BJ (cell line): ENCODE results near the gene ZSWIM9. TPM values are rescaled to one million over a fixed set of nuclear protein-coding genes. Genes with fewer than 3 reads are reported as not detected.
"Not testable (repeated sequence)": the region's sequence is repeated elsewhere in the genome, so short reads cannot be mapped to it uniquely, and the experiment has no call there.

Experiments
- CTCF ChIA-PET: fragments of 350-600 bp; formaldehyde crosslinking; extraction: SDS; loops from one replicate; lab custom pipeline; 2021; ENCODE audit warnings: antibody characterized with exemption, inconsistent platforms; lab: Yijun Ruan, JAX
- POLR2A ChIA-PET: fragments of 300-600 bp; sonication (Branson Sonifier 250); formaldehyde crosslinking; extraction: SDS; loops from one replicate; lab custom pipeline; 2021; ENCODE audit warnings: antibody characterized with exemption; lab: Charles Lee
- DNase-seq: peaks from one replicate; pipeline ENCODE4 v3.0.0-alpha.2; 2011; ENCODE audit warnings: low read depth
- H3K27me3 ChIP-seq: 2 replicates; pipeline ENCODE4 v1.6.0; 2011; ENCODE audit warnings: low read length; ENCODE audit not compliant: control insufficient read depth, insufficient read depth
- H3K36me3 ChIP-seq: 2 replicates; pipeline ENCODE4 v1.5.1; 2011; ENCODE audit warnings: low read length; ENCODE audit not compliant: control insufficient read depth, insufficient read depth
- H3K4me3 ChIP-seq: 2 replicates; pipeline ENCODE4 v1.5.1; 2011; ENCODE audit warnings: low read depth, mild to moderate bottlenecking, control low read depth, low read length
- polyA plus RNA-seq: library from polyadenylated mRNA; depleted of rRNA; stranded (reverse); fragments of >200 nt; gene quantifications from 2 replicates; pipeline ENCODE4 v1.2.3, GENCODE V29; 2011; rRNA removed
- TF ChIP-seq, protein P1 (sequence below): IDR thresholded peaks from 2 replicates; pipeline ENCODE4 v1.5.1; 2011; ENCODE audit warnings: low read depth, mild to moderate bottlenecking, control low read depth, inconsistent platforms, low read length, moderate library complexity; ENCODE audit not compliant: insufficient read depth

The ZSWIM9 gene
- polyA plus RNA-seq, 1 experiment = 0.75 TPM

DNA sequence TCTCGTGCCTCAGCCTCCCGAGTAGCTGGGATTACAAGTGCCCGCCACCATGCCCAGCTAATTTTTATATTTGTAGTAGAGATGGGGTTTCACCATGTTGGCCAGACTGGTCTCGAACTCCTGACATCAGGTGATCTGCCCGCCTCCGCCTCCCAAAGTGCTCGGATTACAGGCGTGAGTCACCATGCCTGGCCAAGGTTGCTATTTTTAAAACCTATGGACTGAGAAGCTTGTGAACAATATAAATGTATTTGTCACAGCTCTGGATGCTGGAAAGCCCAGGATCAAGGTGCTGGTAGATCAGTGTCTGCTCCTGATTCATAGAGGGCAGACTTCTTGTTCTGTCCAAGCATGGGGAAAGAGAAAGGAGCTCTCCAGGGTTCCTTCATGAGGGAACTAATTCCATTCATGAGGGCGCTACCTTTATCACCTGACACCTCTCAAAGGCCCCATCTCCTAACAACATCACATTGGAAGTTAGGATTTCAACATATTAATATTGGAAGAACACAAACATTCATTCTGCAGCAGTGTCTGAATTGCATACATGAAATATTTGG is 69.2 kb downstream of the ZSWIM9 start:
- TF ChIP-seq, protein P1, sequence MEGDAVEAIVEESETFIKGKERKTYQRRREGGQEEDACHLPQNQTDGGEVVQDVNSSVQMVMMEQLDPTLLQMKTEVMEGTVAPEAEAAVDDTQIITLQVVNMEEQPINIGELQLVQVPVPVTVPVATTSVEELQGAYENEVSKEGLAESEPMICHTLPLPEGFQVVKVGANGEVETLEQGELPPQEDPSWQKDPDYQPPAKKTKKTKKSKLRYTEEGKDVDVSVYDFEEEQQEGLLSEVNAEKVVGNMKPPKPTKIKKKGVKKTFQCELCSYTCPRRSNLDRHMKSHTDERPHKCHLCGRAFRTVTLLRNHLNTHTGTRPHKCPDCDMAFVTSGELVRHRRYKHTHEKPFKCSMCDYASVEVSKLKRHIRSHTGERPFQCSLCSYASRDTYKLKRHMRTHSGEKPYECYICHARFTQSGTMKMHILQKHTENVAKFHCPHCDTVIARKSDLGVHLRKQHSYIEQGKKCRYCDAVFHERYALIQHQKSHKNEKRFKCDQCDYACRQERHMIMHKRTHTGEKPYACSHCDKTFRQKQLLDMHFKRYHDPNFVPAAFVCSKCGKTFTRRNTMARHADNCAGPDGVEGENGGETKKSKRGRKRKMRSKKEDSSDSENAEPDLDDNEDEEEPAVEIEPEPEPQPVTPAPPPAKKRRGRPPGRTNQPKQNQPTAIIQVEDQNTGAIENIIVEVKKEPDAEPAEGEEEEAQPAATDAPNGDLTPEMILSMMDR = no peak
- ChIA-PET POLR2A (no interaction called here), CTCF (interaction anchor here (1.2 to 1.3 kb wide), 2 partner anchors 24 to 152 kb away, joined by 3 to 4 read pairs; partner anchors contain the start of gene KDELR1)
- DNase-seq = no peak
- no peak overlapping the region for H3K4me3 ChIP-seq
- H3K27me3 ChIP-seq = no peaks in the 10 kb centered on the region
- H3K36me3 ChIP-seq = no peaks in the 10 kb centered on the region

DNA sequence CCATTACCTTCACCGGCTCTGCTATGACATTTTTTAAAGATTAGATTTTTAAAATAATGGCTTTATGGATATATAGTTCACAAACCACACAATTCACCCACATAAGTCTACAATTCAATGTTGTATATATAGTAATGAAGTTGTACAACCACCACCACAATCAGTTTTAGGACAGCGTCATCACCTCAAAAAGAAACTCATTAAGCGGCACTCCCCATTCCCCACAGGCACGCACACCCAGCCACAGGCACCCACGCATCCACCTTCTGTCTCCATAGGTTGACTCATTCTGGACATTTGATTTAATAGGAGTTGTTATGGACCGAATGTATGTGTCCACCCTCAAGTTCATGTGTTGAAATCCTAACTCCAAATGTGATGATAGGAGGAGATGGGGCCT is 71.3 kb downstream of the ZSWIM9 start:
- H3K27me3 ChIP-seq, CTCF ChIA-PET, H3K4me3 ChIP-seq, POLR2A ChIA-PET, H3K36me3 ChIP-seq, DNase-seq: not testable (repeated sequence)

DNA sequence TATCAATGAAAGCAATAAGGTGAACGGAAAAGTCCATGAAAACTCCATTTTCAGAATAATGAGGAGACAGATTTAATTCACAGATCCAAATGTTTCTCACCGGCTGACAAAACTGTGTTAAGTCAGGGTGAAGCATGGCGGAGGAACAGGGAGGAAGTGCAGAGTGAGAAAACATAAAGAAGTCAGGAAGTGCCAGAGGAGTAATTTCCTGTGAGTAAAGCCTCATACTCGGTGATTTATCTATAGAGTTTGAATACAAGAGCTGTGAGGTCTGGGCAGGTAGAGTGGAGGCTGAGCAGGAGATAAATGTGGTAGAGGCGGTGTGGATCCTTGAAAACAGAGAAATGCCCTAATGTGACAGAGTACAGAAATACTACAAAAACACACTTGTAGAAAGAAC is 73.8 kb downstream of the ZSWIM9 start:
- TF ChIP-seq, protein P1 = no peak
- DNase-seq = no peak
- CTCF ChIA-PET = interaction anchor here (1.1 kb wide), 1 partner anchor 16 kb away, joined by 3 read pairs; no protein-coding TSS in a partner anchor
- POLR2A ChIA-PET = no interaction called here
- no peaks in the 10 kb centered on the region for H3K27me3 ChIP-seq
- H3K36me3 ChIP-seq = no peaks in the 10 kb centered on the region
- no peak overlapping the region for H3K4me3 ChIP-seq

DNA sequence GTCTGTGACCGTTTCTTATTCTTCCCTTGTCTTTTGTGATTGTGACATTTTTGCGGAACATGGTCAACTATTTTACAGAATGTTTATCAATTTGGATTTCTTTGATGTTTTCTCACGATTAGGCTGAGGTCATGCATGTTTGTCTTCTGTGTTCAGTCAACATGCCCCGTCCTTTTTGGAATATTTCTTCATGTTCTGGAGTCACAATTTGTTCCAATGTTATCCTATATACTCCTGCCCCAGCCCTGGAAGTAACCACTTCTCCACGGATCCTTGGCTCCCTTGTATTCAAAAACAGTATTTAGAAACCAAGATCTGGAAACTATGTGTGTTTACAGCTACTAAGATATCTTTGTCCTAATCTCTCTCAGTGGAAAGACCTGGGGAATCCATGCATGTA is 75.6 kb downstream of the ZSWIM9 start:
- CTCF ChIA-PET = interaction anchor here (1.2 to 1.3 kb wide), 2 partner anchors 14 to 24 kb away, joined by 3 to 4 read pairs; no protein-coding TSS in a partner anchor
- TF ChIP-seq, protein P1 = no peak
- H3K27me3 ChIP-seq = no peaks in the 10 kb centered on the region
- POLR2A ChIA-PET = no interaction called here
- DNase-seq = no peak
- H3K4me3 ChIP-seq = no peak overlapping the region
- peaks cover 1% of the 10 kb centered on the region; the same call in 1 of the 2 replicates for H3K36me3 ChIP-seq

DNA sequence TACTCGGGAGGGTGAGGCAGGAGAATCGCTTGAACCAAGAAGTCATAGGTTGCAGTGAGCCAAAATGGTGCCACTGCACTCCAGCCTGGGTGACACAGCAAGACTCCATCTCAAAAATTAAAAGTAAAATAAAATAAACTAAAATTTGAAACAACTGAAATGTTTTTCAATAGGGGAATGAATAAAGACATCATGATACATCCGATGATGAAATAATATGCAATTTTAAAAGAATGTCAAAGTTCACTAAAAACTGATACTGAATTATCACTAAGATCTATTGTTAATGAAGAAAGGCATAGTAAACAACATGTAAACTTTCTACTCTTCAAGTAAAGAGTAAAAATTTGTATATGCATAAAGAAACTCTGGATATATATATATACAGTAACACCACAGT is 76.7 kb downstream of the ZSWIM9 start:
- TF ChIP-seq, protein P1 = no peak
- DNase-seq = no peak
- POLR2A ChIA-PET = no interaction called here
- Histone ChIP-seq H3K27me3 (no peaks in the 10 kb centered on the region), H3K4me3 (no peak overlapping the region), H3K36me3 (peaks cover 1% of the 10 kb centered on the region; the same call in 1 of the 2 replicates)
- CTCF ChIA-PET = interaction anchor here (0.7 to 1.3 kb wide), 2 partner anchors 8 to 13 kb away, joined by 3 to 4 read pairs; partner anchors contain the start of gene CARD8

Other genes starting within 250 kb of the ZSWIM9 start
- gene BSPH1, start 178.5 kb upstream of the ZSWIM9 start, polyA plus RNA-seq = not detected in 2 replicates
- gene ELSPBP1, start 176.0 kb upstream of the ZSWIM9 start, polyA plus RNA-seq = not detected in 2 replicates
- not detected in 2 replicates for gene CABP5, start 126.6 kb upstream of the ZSWIM9 start, polyA plus RNA-seq
- 7.2 and 11.3 TPM in 2 replicates for gene PLA2G4C, start 59.9 kb upstream of the ZSWIM9 start, polyA plus RNA-seq
- 11.5 and 19.5 TPM in 2 replicates for gene LIG1, start 336 bp upstream of the ZSWIM9 start, polyA plus RNA-seq
- gene CARD8, start 85.2 kb downstream of the ZSWIM9 start, polyA plus RNA-seq = 15.0 and 16.1 TPM in 2 replicates
- gene ZNF114, start 99.4 kb downstream of the ZSWIM9 start, polyA plus RNA-seq = 0.07 and 0.13 TPM in 2 replicates
- gene EMP3, start 154.9 kb downstream of the ZSWIM9 start, polyA plus RNA-seq = 351 and 472 TPM in 2 replicates
- gene TMEM143, start 193.3 kb downstream of the ZSWIM9 start, polyA plus RNA-seq = 5.7 and 9.9 TPM in 2 replicates
- gene SYNGR4, start 193.7 kb downstream of the ZSWIM9 start, polyA plus RNA-seq = not detected in 2 replicates
- gene KDELR1, start 220.9 kb downstream of the ZSWIM9 start, polyA plus RNA-seq = 237 and 273 TPM in 2 replicates
- gene GRIN2D, start 223.0 kb downstream of the ZSWIM9 start, polyA plus RNA-seq = 0.36 and 0.64 TPM in 2 replicates